IMR-90 (cell line): ENCODE data around the gene ACOT7. TPM values are rescaled to one million over a fixed set of nuclear protein-coding genes. Genes with fewer than 3 reads are reported as not detected.

Experiments
- ATAC-seq: fragments of 200-7000 bp; cut with Tn5 transposase; 2 replicates; pipeline ENCODE4 v1.9.1; 2020; ENCODE audit warnings: low read depth, mild to moderate bottlenecking, moderate library complexity
- BruUV-seq: library from RNA; stranded (reverse); fragments of 400-500 nt; replicated peaks from 2 replicates; lab custom pipeline; 2021; lab: Mats Ljungman, UMichigan
- CTCF ChIA-PET: fragments of 300-600 bp; formaldehyde crosslinking; extraction: SDS; loops from one replicate; lab custom pipeline; 2021; ENCODE audit warnings: antibody characterized with exemption; lab: Yijun Ruan, JAX
- POLR2A ChIA-PET: fragments of 300-600 bp; sonication (Branson Sonifier 250); formaldehyde crosslinking; loops from one replicate; lab custom pipeline; 2022; ENCODE audit warnings: antibody characterized with exemption; ENCODE audit not compliant: unreplicated experiment; lab: Charles Lee
- DNase-seq: peaks from one replicate; pipeline ENCODE4 v3.0.0; 2013
- H2AFZ ChIP-seq: replicated peaks from 2 replicates; pipeline ENCODE3; 2013; ENCODE audit warnings: low read length, mild to moderate bottlenecking; ENCODE audit not compliant: poor library complexity
- H2AK5ac ChIP-seq: 2 replicates; pipeline ENCODE4 v1.6.1; 2013; ENCODE audit warnings: low read depth, low read length, inconsistent platforms
- H2AK9ac ChIP-seq: replicated peaks from 2 replicates; pipeline ENCODE3; 2013; ENCODE audit warnings: mild to moderate bottlenecking, low read depth, low read length, moderate library complexity; ENCODE audit not compliant: poor library complexity
- H2BK120ac ChIP-seq: 2 replicates; pipeline ENCODE4 v1.6.1; 2013; ENCODE audit warnings: low read depth, low read length, inconsistent platforms
- H2BK15ac ChIP-seq: 3 replicates; pipeline ENCODE4 v1.6.1; 2013; ENCODE audit warnings: low read depth, low read length, inconsistent platforms
- H2BK20ac ChIP-seq: 2 replicates; pipeline ENCODE4 v1.6.1; 2013; ENCODE audit warnings: low read depth, mild to moderate bottlenecking, inconsistent platforms, low read length, moderate library complexity
- H2BK5ac ChIP-seq: 2 replicates; pipeline ENCODE4 v1.6.1; 2013; ENCODE audit warnings: mild to moderate bottlenecking, low read depth, low read length, inconsistent platforms; ENCODE audit not compliant: poor library complexity, severe bottlenecking
- H3K14ac ChIP-seq: replicated peaks from 2 replicates; pipeline ENCODE4 v1.6.1; 2013; ENCODE audit warnings: low read depth, low read length, inconsistent platforms
- H3K18ac ChIP-seq: 2 replicates; pipeline ENCODE4 v1.6.1; 2013; ENCODE audit warnings: low read depth, low read length, control low read depth
- H3K23ac ChIP-seq: 2 replicates; pipeline ENCODE4 v1.6.1; 2013; ENCODE audit warnings: low read depth, low read length, inconsistent platforms
- H3K27ac ChIP-seq: 2 replicates; pipeline ENCODE4 v1.5.1; 2013; ENCODE audit warnings: mild to moderate bottlenecking, control low read depth, low read length; ENCODE audit not compliant: insufficient read depth
- H3K27me3 ChIP-seq: 2 replicates; pipeline ENCODE4 v1.6.1; 2013; ENCODE audit warnings: low read length; ENCODE audit not compliant: control insufficient read depth, insufficient read depth
- H3K36me3 ChIP-seq: 2 replicates; pipeline ENCODE4 v1.6.1; 2013; ENCODE audit warnings: low read length, mixed read lengths; ENCODE audit not compliant: control insufficient read depth, insufficient read depth
- H3K4ac ChIP-seq: 2 replicates; pipeline ENCODE4 v1.6.1; 2013; ENCODE audit warnings: low read depth, low read length, inconsistent platforms
- H3K4me1 ChIP-seq: 2 replicates; pipeline ENCODE4 v1.6.1; 2013; ENCODE audit warnings: low read length, mixed read lengths; ENCODE audit not compliant: control insufficient read depth, insufficient read depth
- H3K4me2 ChIP-seq: 2 replicates; pipeline ENCODE4 v1.6.1; 2013; ENCODE audit warnings: low read depth, mild to moderate bottlenecking, control low read depth, low read length, moderate library complexity
- H3K4me3 ChIP-seq: 2 replicates; pipeline ENCODE4 v1.5.1; 2013; ENCODE audit warnings: low read depth, mild to moderate bottlenecking, control low read depth, low read length, moderate library complexity; ENCODE audit not compliant: insufficient read depth
- H3K56ac ChIP-seq: 2 replicates; pipeline ENCODE4 v1.6.1; 2013; ENCODE audit warnings: low read length, inconsistent platforms; ENCODE audit not compliant: insufficient read depth; ENCODE audit errors: extremely low read depth
- H3K79me1 ChIP-seq, 2 experiments: 2 replicates each; pipeline ENCODE4 v1.6.1; 2013; ENCODE audit warnings: low read length in 2 of 2, inconsistent platforms in 1 of 2, low read depth in 1 of 2
- H3K9ac ChIP-seq: 2 replicates; pipeline ENCODE4 v1.6.1; 2013; ENCODE audit warnings: low read depth, low read length, control low read depth
- H3K9me1 ChIP-seq: 2 replicates; pipeline ENCODE4 v1.6.1; 2013; ENCODE audit warnings: low read length, inconsistent platforms; ENCODE audit not compliant: insufficient read depth
- H3K9me3 ChIP-seq: 2 replicates; pipeline ENCODE4 v1.6.1; 2013; ENCODE audit warnings: low read length; ENCODE audit not compliant: control insufficient read depth, insufficient read depth
- H4K20me1 ChIP-seq: 2 replicates; pipeline ENCODE4 v1.6.1; 2013; ENCODE audit warnings: low read length, inconsistent platforms; ENCODE audit not compliant: insufficient read depth
- H4K5ac ChIP-seq: 2 replicates; pipeline ENCODE4 v1.6.1; 2013; ENCODE audit warnings: mild to moderate bottlenecking, low read depth, low read length, control low read depth
- H4K8ac ChIP-seq, 2 experiments: 2 replicates each; pipeline ENCODE4 v1.6.1; 2013; ENCODE audit warnings: low read depth in 2 of 2, low read length in 2 of 2, control low read depth in 1 of 2, inconsistent platforms in 1 of 2
- H4K91ac ChIP-seq: 2 replicates; pipeline ENCODE4 v1.6.1; 2013; ENCODE audit warnings: low read depth, low read length, inconsistent platforms; ENCODE audit not compliant: insufficient read depth
- BHLHE40 ChIP-seq: fragments of 150-350 bp; IDR thresholded peaks from 2 replicates; pipeline ENCODE4 v1.6.1; 2016; ENCODE audit warnings: mild to moderate bottlenecking, low read depth, low read length
- CHD1 ChIP-seq: IDR thresholded peaks from 2 replicates; pipeline ENCODE4 v1.6.1; 2012; ENCODE audit warnings: low read depth, low read length, improper control_type of control experiment
- FOS ChIP-seq: fragments of 150-350 bp; IDR thresholded peaks from 2 replicates; pipeline ENCODE4 v1.6.1; 2016; ENCODE audit warnings: low read depth, low read length
- MAFK ChIP-seq: IDR thresholded peaks from 2 replicates; pipeline ENCODE4 v1.6.1; 2012; ENCODE audit warnings: low read depth, low read length, improper control_type of control experiment
- MXI1 ChIP-seq: IDR thresholded peaks from 2 replicates; pipeline ENCODE4 v1.6.1; 2012; ENCODE audit warnings: low read depth, mild to moderate bottlenecking, low read length, moderate library complexity, borderline replicate concordance
- POLR2A ChIP-seq: IDR thresholded peaks from 2 replicates; pipeline ENCODE4 v1.6.1; 2012; ENCODE audit warnings: mild to moderate bottlenecking, low read depth, low read length
- RAD21 ChIP-seq: IDR thresholded peaks from 2 replicates; pipeline ENCODE4 v1.6.1; 2012; ENCODE audit warnings: low read length, improper control_type of control experiment
- WGBS, 2 experiments: methylation state at CpG; one replicate each; pipeline versions ENCODE4 v1.1.5 to v1.1.7; 2013; ENCODE audit warnings: missing lambda C conversion rate in 2 of 2; ENCODE audit not compliant: insufficient read length in 1 of 2; ENCODE audit errors: extremely low coverage in 2 of 2; 5-methylcytosine and 5-hydroxymethylcytosine counted together
- dilution Hi-C: fragments of 300-500 bp; cut with HindIII; formaldehyde crosslinking; loops from one replicate; pipeline ENCODE4 v1.14.3; 2018; ENCODE audit warnings: low sequenced_read_pairs; ENCODE audit not compliant: unreplicated experiment
- in situ Hi-C: fragments of 300-500 bp; cut with MboI; formaldehyde crosslinking; loops from 3 replicates; pipeline ENCODE4 v1.14.3; 2019; ENCODE audit warnings: low sequenced_read_pairs, inconsistent platforms, mixed read lengths
- intact Hi-C: fragments of 100-400 bp; cut with micrococcal nuclease; formaldehyde crosslinking; loops from 2 replicates; pipeline ENCODE4 v1.10.0; 2022
- polyA plus RNA-seq, 3 experiments: library from polyadenylated mRNA; depleted of rRNA; stranded (reverse); fragments of >200 nt; gene quantifications; 2 replicates each; pipeline ENCODE4 v1.2.3, GENCODE V29; 2012; ENCODE audit warnings: low replicate concordance in 1 of 3
- total RNA-seq: library from RNA; depleted of rRNA; stranded (reverse); fragments of >200 nt; gene quantifications from 2 replicates; pipeline ENCODE4 v1.2.3, GENCODE V29; 2012

Gene ACOT7
- total and polyA plus RNA-seq, 2 of the 4 experiments (the other 2 are of a cell fraction), result 51.6 to 242 TPM

DNA sequence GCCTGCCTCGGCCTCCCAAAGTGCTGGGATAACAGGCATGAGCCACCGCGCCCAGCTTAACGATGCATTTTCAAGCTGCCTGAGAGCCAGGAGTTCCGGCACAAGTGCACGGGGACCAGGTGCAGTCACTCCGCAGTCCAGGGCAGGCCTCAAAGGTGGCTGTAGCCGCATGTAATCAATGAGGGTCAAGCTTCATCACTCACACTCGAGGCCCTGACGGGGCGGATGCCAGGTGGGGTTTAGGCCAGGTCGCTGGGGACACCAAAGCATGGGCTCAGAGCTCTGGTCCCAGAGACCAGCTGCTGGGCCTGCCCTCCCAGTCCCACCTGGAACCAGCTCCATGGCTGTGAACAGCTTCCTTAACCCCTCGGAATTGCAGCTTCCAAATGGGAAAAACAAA lies 106.5 kb downstream of the ACOT7 start:
- ChIA-PET CTCF (no interaction called here), POLR2A (no interaction called here)
- H3K4me2 ChIP-seq, result no peak overlapping the region
- no peak overlapping the region for H3K18ac ChIP-seq
- intact Hi-C loops, result no loop called here
- H3K9ac ChIP-seq, result no peak overlapping the region
- no peak overlapping the region for H3K27ac ChIP-seq
- no peak overlapping the region for H2BK120ac ChIP-seq
- no peaks in the 10 kb centered on the region for H3K27me3 ChIP-seq
- no peak overlapping the region for H2AFZ ChIP-seq
- H3K9me3 ChIP-seq, result no peaks in the 10 kb centered on the region
- H4K91ac ChIP-seq, result no peak overlapping the region
- BruUV-seq, result no TSS peak
- H3K4me1 ChIP-seq, result no peaks in the 10 kb centered on the region
- H3K79me1 ChIP-seq, result no peaks in the 10 kb centered on the region; a peak in 1 of 4 replicates
- H3K14ac ChIP-seq, result no peak overlapping the region
- dilution Hi-C loops, result no loop called here
- in situ Hi-C loops, result no loop called here
- H3K56ac ChIP-seq, result no peak overlapping the region
- H2BK15ac ChIP-seq, result no peak overlapping the region
- no peak overlapping the region for H4K8ac ChIP-seq
- no peak overlapping the region for H2BK5ac ChIP-seq
- no peak overlapping the region for H2AK9ac ChIP-seq
- no peaks in the 10 kb centered on the region for H3K9me1 ChIP-seq
- H4K5ac ChIP-seq, result no peak overlapping the region
- no peak overlapping the region for H3K23ac ChIP-seq
- TF ChIP-seq RAD21 (no peak), POLR2A (no peak), FOS (no peak), MAFK (no peak), MXI1 (no peak), CHD1 (no peak), BHLHE40 (no peak)
- DNase-seq (no peak), ATAC-seq (no peak)
- WGBS, 2 experiments, result 82% methylated on average over 12 of the region's 13 CpGs; no CpG with 5 or more reads in 1 of the 2 experiments
- H3K4me3 ChIP-seq, result no peak overlapping the region
- H3K36me3 ChIP-seq, result peaks cover 3% of the 10 kb centered on the region; the same call in 1 of the 2 replicates
- no peaks in the 10 kb centered on the region for H4K20me1 ChIP-seq
- no peak overlapping the region for H3K4ac ChIP-seq
- no peak overlapping the region for H2AK5ac ChIP-seq
- no peak overlapping the region for H2BK20ac ChIP-seq
